H1 (cell line): ENCODE results near the gene GRAMD1C. TPM values are rescaled to one million over a fixed set of nuclear protein-coding genes. Genes with fewer than 3 reads are reported as not detected.

Experiments used
- CTCF ChIA-PET: fragments of 300-600 bp; sonication (Branson Sonifier 250); formaldehyde crosslinking; loops from one replicate; lab custom pipeline; 2021; ENCODE audit not compliant: partially characterized antibody; lab: Charles Lee
- POLR2A ChIA-PET: fragments of 300-600 bp; sonication (Branson Sonifier 250); formaldehyde crosslinking; loops from one replicate; lab custom pipeline; 2021; ENCODE audit warnings: inconsistent platforms; ENCODE audit not compliant: partially characterized antibody; lab: Charles Lee
- DNase-seq, 2 experiments: peaks; one replicate each; pipeline versions ENCODE4 v3.0.0 to v3.0.0-alpha.2; 2010 to 2022; ENCODE audit warnings: low spot score in 2 of 2, low read depth in 1 of 2, mixed read lengths in 1 of 2
- FAIRE-seq: peaks from 2 replicates; lab custom pipeline; 2011; peaks lifted over from hg19 to GRCh38; lab: Jason Lieb, UNC
- H2AFZ ChIP-seq: 2 replicates; pipeline ENCODE4 v1.8.1; 2012; ENCODE audit warnings: low read length, inconsistent platforms
- H2AK5ac ChIP-seq: 2 replicates; pipeline ENCODE4 v1.6.1; 2013; ENCODE audit warnings: low read depth, low read length
- H2BK120ac ChIP-seq: replicated peaks from 2 replicates; pipeline ENCODE3; 2013; ENCODE audit warnings: low read depth, low read length, inconsistent platforms
- H2BK12ac ChIP-seq: 2 replicates; pipeline ENCODE4 v1.6.1; 2013; ENCODE audit warnings: low read depth, low read length
- H2BK15ac ChIP-seq: 2 replicates; pipeline ENCODE4 v1.6.1; 2013; ENCODE audit warnings: low read length
- H2BK20ac ChIP-seq: 2 replicates; pipeline ENCODE4 v1.6.1; 2013; ENCODE audit warnings: low read length
- H2BK5ac ChIP-seq: 2 replicates; pipeline ENCODE4 v1.6.1; 2013; ENCODE audit warnings: low read depth, low read length
- H3K14ac ChIP-seq: 2 replicates; pipeline ENCODE4 v1.6.1; 2013; ENCODE audit warnings: inconsistent platforms; ENCODE audit not compliant: insufficient read length
- H3K18ac ChIP-seq: 2 replicates; pipeline ENCODE4 v1.6.1; 2013; ENCODE audit warnings: low read length; ENCODE audit errors: extremely low read depth
- H3K23ac ChIP-seq: 2 replicates; pipeline ENCODE4 v1.6.1; 2013; ENCODE audit warnings: inconsistent platforms; ENCODE audit not compliant: insufficient read length
- H3K23me2 ChIP-seq: 2 replicates; pipeline ENCODE4 v1.6.1; 2013; ENCODE audit warnings: low read depth, low read length
- H3K27ac ChIP-seq: 2 replicates; pipeline ENCODE4 v1.6.1; 2011; ENCODE audit warnings: low read depth, low read length, inconsistent platforms
- H3K27me3 ChIP-seq, 4 experiments: replicated peaks in 1 of 4; 1 replicate in 1 of 4; 2 replicates in 3 of 4; pipeline versions ENCODE4 v1.6.1 to v1.8.1; 2011 to 2013; ENCODE audit warnings: low read length in 3 of 4, mild to moderate bottlenecking in 3 of 4, inconsistent platforms in 2 of 4, mixed read lengths in 2 of 4, moderate library complexity in 1 of 4; ENCODE audit not compliant: control insufficient read depth in 3 of 4, insufficient read depth in 3 of 4; ENCODE audit errors: extremely low read depth in 1 of 4
- H3K36me3 ChIP-seq, 4 experiments: 2 replicates each; pipeline versions ENCODE4 v1.6.1 to v1.8.1; 2011 to 2013; ENCODE audit warnings: mild to moderate bottlenecking in 4 of 4, low read length in 3 of 4, moderate library complexity in 2 of 4, control low read depth in 1 of 4, inconsistent platforms in 1 of 4; ENCODE audit not compliant: insufficient read depth in 4 of 4, control insufficient read depth in 2 of 4
- H3K4ac ChIP-seq: replicated peaks from 2 replicates; pipeline ENCODE3; 2013; ENCODE audit warnings: low read length, low read depth, mixed read lengths, inconsistent platforms; ENCODE audit not compliant: insufficient read length
- H3K4me1 ChIP-seq, 4 experiments: replicated peaks in 1 of 4; 1 replicate in 1 of 4; 2 replicates in 3 of 4; pipeline versions ENCODE4 v1.6.1 to v1.8.1; 2011 to 2013; ENCODE audit warnings: low read length in 3 of 4, inconsistent platforms in 2 of 4, mixed read lengths in 1 of 4; ENCODE audit not compliant: insufficient read depth in 4 of 4, control insufficient read depth in 3 of 4
- H3K4me2 ChIP-seq, 2 experiments: 2 replicates each; pipeline versions ENCODE4 v1.6.1 to v1.8.1; 2011 to 2013; ENCODE audit warnings: low read depth in 2 of 2, low read length in 2 of 2, control low read depth in 1 of 2, inconsistent platforms in 1 of 2, mild to moderate bottlenecking in 1 of 2; ENCODE audit not compliant: insufficient read depth in 1 of 2
- H3K4me3 ChIP-seq, 4 experiments: fragments of 200-600, 300-600 bp in 1 of 4; sonication (generic), shearing (Covaris generic), sonication (Bioruptor Twin) in 1 of 4; 2 replicates each; pipeline versions ENCODE4 v1.5.1 to v1.8.1; 2011 to 2016; ENCODE audit warnings: low read length in 4 of 4, low read depth in 3 of 4, control low read depth in 2 of 4, inconsistent platforms in 2 of 4, mild to moderate bottlenecking in 2 of 4, mixed read lengths in 1 of 4, moderate library complexity in 1 of 4; ENCODE audit not compliant: insufficient read depth in 2 of 4; ENCODE audit errors: extremely low read depth in 1 of 4
- H3K56ac ChIP-seq: replicated peaks from 2 replicates; pipeline ENCODE3; 2013; ENCODE audit warnings: low read depth, mild to moderate bottlenecking, mixed read lengths, low read length, inconsistent platforms; ENCODE audit not compliant: insufficient read length
- H3K79me1 ChIP-seq: 2 replicates; pipeline ENCODE4 v1.6.1; 2013; ENCODE audit warnings: low read depth, low read length, control low read depth
- H3K79me2 ChIP-seq, 2 experiments: 2 replicates each; pipeline versions ENCODE4 v1.6.1 to v1.8.1; 2012 to 2013; ENCODE audit warnings: low read length in 2 of 2, mild to moderate bottlenecking in 2 of 2, inconsistent platforms in 1 of 2; ENCODE audit not compliant: insufficient read depth in 2 of 2, control insufficient read depth in 1 of 2
- H3K9ac ChIP-seq, 4 experiments: replicated peaks in 1 of 4; 1 replicate in 1 of 4; 2 replicates in 3 of 4; pipeline versions ENCODE4 v1.6.1 to v1.8.1; 2011 to 2013; ENCODE audit warnings: low read depth in 3 of 4, low read length in 3 of 4, control low read depth in 2 of 4, mild to moderate bottlenecking in 2 of 4, moderate library complexity in 2 of 4, inconsistent platforms in 1 of 4; ENCODE audit errors: extremely low read depth in 1 of 4
- H3K9me3 ChIP-seq, 2 experiments: 2 replicates each; pipeline versions ENCODE4 v1.6.1 to v1.8.1; 2012 to 2013; ENCODE audit warnings: mild to moderate bottlenecking in 2 of 2, moderate library complexity in 2 of 2, control low read depth in 1 of 2, inconsistent platforms in 1 of 2, low read depth in 1 of 2, low read length in 1 of 2, mixed read lengths in 1 of 2; ENCODE audit not compliant: insufficient read depth in 2 of 2
- H4K20me1 ChIP-seq, 2 experiments: replicated peaks in 1 of 2; 2 replicates each; pipeline versions ENCODE3 to v1.8.1; 2011 to 2013; ENCODE audit warnings: inconsistent platforms in 2 of 2, low read length in 2 of 2, mild to moderate bottlenecking in 1 of 2; ENCODE audit not compliant: insufficient read depth in 2 of 2, control insufficient read depth in 1 of 2
- H4K5ac ChIP-seq: 2 replicates; pipeline ENCODE4 v1.6.1; 2013; ENCODE audit warnings: low read length, low read depth, mixed read lengths, inconsistent platforms; ENCODE audit not compliant: insufficient read length
- H4K8ac ChIP-seq: 2 replicates; pipeline ENCODE4 v1.8.0; 2013; ENCODE audit warnings: mild to moderate bottlenecking, moderate library complexity, low read length, inconsistent platforms; ENCODE audit not compliant: insufficient read depth; ENCODE audit errors: extremely low read depth
- H4K91ac ChIP-seq: replicated peaks from 2 replicates; pipeline ENCODE3; 2013; ENCODE audit warnings: low read length, mixed read lengths, inconsistent platforms; ENCODE audit not compliant: insufficient read length
- MAX ChIP-seq: IDR thresholded peaks from 2 replicates; pipeline ENCODE4 v1.6.1; 2012; ENCODE audit warnings: inconsistent platforms
- WGBS, 2 experiments: shearing (Covaris generic) in 1 of 2; methylation state at CpG; one replicate each; pipeline versions ENCODE4 v1.1.6 to v1.1.7; 2013 to 2015; ENCODE audit warnings: low lambda C conversion rate in 2 of 2, mixed read lengths in 2 of 2, inconsistent platforms in 1 of 2, low coverage in 1 of 2, missing lambda C conversion rate in 1 of 2; ENCODE audit not compliant: insufficient replicate concordance in 2 of 2, insufficient coverage in 1 of 2, insufficient read length in 1 of 2; ENCODE audit errors: extremely low coverage in 1 of 2, missing lambda C conversion rate in 1 of 2; 5-methylcytosine and 5-hydroxymethylcytosine counted together
- polyA plus RNA-seq, 7 experiments: library from polyadenylated mRNA; depleted of rRNA in 3 of 7; stranded (reverse) in 5 of 7; unstranded in 2 of 7; fragments of >200 nt in 5 of 7; fragments of 200-250 nt in 2 of 7; gene quantifications; 1 replicate in 5 of 7; 2 replicates in 1 of 7; 4 replicates in 1 of 7; pipeline versions ENCODE4 v1.2.1 to v1.2.3, GENCODE V29; 2011 to 2013; ENCODE audit warnings: missing spikeins in 2 of 7, mixed read lengths in 2 of 7
- total RNA-seq: library from RNA; stranded (reverse); fragmentation: NEBNext Ultra II Directional; extraction: Animal tissue kit (Norgen Biotek cat#: 25700); gene quantifications from 2 replicates; pipeline ENCODE4 v1.2.1, GENCODE V29; 2021

GRAMD1C gene
- total and polyA plus RNA-seq, 2 of the 8 experiments (the other 6 are each of a cell fraction or from before 2014, with no cell fraction given) = 0.62 to 2.1 TPM

- H3K27ac ChIP-seq = no peak overlapping the region
- no peaks in the 10 kb centered on the region for H4K20me1 ChIP-seq
- POLR2A ChIA-PET = no interaction called here
- H3K4me2 ChIP-seq = no peak overlapping the region
- H3K27me3 ChIP-seq = no peaks in the 10 kb centered on the region
- H3K56ac ChIP-seq = no peak overlapping the region
- no peaks in the 10 kb centered on the region for H3K79me2 ChIP-seq
- CTCF ChIA-PET = interaction anchor here (1.2 kb wide), 1 partner anchor 69 kb away, joined by 3 read pairs; no protein-coding TSS in a partner anchor
- H3K18ac ChIP-seq = no peak overlapping the region
- H2AFZ ChIP-seq = no peak overlapping the region
- H2BK12ac ChIP-seq = no peak overlapping the region
- H3K79me1 ChIP-seq = no peaks in the 10 kb centered on the region
- H3K4me3 ChIP-seq = no peak overlapping the region
- 89% methylated on average over 4 of the region's 4 CpGs; no CpG with 5 or more reads in 1 of the 2 experiments for WGBS, 2 experiments
- H2BK20ac ChIP-seq = no peak overlapping the region
- H3K4me1 ChIP-seq = no peaks in the 10 kb centered on the region
- no peak overlapping the region for H2BK5ac ChIP-seq
- H3K9ac ChIP-seq = no peak overlapping the region
- DNase-seq (no peak), FAIRE-seq (no peak)
- H4K8ac ChIP-seq = no peak overlapping the region
- no peaks in the 10 kb centered on the region for H3K9me3 ChIP-seq
- H3K23ac ChIP-seq = no peak overlapping the region
- H2AK5ac ChIP-seq = no peak overlapping the region
- H4K5ac ChIP-seq = no peak overlapping the region
- H4K91ac ChIP-seq = no peak overlapping the region
- no peak overlapping the region for H3K4ac ChIP-seq
- no peak overlapping the region for H3K14ac ChIP-seq
- H2BK120ac ChIP-seq = no peak overlapping the region
- H2BK15ac ChIP-seq = no peak overlapping the region
- peaks cover 2 to 45% (median 10%) of the 10 kb centered on the region in 4 experiments; a peak in 7 of 8 replicates for H3K36me3 ChIP-seq
- H3K23me2 ChIP-seq = no peaks in the 10 kb centered on the region
- TF ChIP-seq MAX = no peak
Observed at GRCh38 chr3:113804661-113805060, 33.9 kb upstream of the GRAMD1C start.
